AG04450 (cell line): ENCODE results near the gene NPLOC4. TPM values are rescaled to one million over a fixed set of nuclear protein-coding genes. Genes with fewer than 3 reads are reported as not detected.

Source experiments
- CTCF ChIA-PET: fragments of 300-600, 350-600 bp; formaldehyde crosslinking; extraction: SDS; loops from one replicate; lab custom pipeline; 2022; ENCODE audit warnings: antibody characterized with exemption, inconsistent platforms; lab: Charles Lee
- POLR2A ChIA-PET: fragments of 350-600 bp; formaldehyde crosslinking; extraction: SDS; loops from one replicate; lab custom pipeline; 2021; ENCODE audit warnings: antibody characterized with exemption, inconsistent platforms; lab: Yijun Ruan, JAX
- DNase-seq: peaks from one replicate; pipeline ENCODE4 v3.0.0-alpha.2; 2011; ENCODE audit warnings: low read depth, low spot score
- H3K27ac ChIP-seq: one replicate; pipeline ENCODE4 v1.5.1; 2012; ENCODE audit warnings: low read depth, low read length, control low read depth
- H3K27me3 ChIP-seq: one replicate; pipeline ENCODE4 v1.6.0; 2012; ENCODE audit warnings: low read length; ENCODE audit not compliant: control insufficient read depth, insufficient read depth
- H3K4me3 ChIP-seq: 2 replicates; pipeline ENCODE4 v1.5.1; 2011; ENCODE audit warnings: mild to moderate bottlenecking, low read depth, low read length, control low read depth
- H3K9me3 ChIP-seq: 2 replicates; pipeline ENCODE4 v1.5.1; 2012; ENCODE audit warnings: low read length; ENCODE audit not compliant: control insufficient read depth, insufficient read depth
- polyA minus RNA-seq: library from RNA; depleted of rRNA, polyadenylated mRNA; stranded (reverse); fragments of >200 nt; gene quantifications from 2 replicates; pipeline ENCODE4 v1.2.3, GENCODE V29; 2011; rRNA and poly(A)+ RNA removed
- polyA plus RNA-seq: library from polyadenylated mRNA; depleted of rRNA; stranded (reverse); fragments of >200 nt; gene quantifications from 2 replicates; pipeline ENCODE4 v1.2.3, GENCODE V29; 2011; rRNA removed
- TF ChIP-seq, protein P1 (sequence below): IDR thresholded peaks from 2 replicates; pipeline ENCODE4 v1.5.1; 2011; ENCODE audit warnings: low read depth, low read length, control low read depth, inconsistent platforms

Gene NPLOC4
- polyA plus RNA-seq (66.5 and 77.1 TPM in 2 replicates), polyA minus RNA-seq (126 and 154 TPM in 2 replicates)

GRCh38 chr17:81636505-81637288 is at the start of gene NPLOC4, which contains the start of gene TSPAN10:
NPLOC4 (minus strand) TSS chr17:81637112; CDS start chr17:81636930, 182 bp downstream.
TSPAN10 (plus strand) TSS chr17:81637196; CDS start chr17:81642413, 5,217 bp downstream.
- CTCF ChIA-PET = no interaction called here
- no peaks in the 10 kb centered on the region for H3K9me3 ChIP-seq
- H3K27me3 ChIP-seq = no peaks in the 10 kb centered on the region
- H3K4me3 ChIP-seq = peak within 1 kb of the TSS; percentile 96
- TF ChIP-seq, protein P1, sequence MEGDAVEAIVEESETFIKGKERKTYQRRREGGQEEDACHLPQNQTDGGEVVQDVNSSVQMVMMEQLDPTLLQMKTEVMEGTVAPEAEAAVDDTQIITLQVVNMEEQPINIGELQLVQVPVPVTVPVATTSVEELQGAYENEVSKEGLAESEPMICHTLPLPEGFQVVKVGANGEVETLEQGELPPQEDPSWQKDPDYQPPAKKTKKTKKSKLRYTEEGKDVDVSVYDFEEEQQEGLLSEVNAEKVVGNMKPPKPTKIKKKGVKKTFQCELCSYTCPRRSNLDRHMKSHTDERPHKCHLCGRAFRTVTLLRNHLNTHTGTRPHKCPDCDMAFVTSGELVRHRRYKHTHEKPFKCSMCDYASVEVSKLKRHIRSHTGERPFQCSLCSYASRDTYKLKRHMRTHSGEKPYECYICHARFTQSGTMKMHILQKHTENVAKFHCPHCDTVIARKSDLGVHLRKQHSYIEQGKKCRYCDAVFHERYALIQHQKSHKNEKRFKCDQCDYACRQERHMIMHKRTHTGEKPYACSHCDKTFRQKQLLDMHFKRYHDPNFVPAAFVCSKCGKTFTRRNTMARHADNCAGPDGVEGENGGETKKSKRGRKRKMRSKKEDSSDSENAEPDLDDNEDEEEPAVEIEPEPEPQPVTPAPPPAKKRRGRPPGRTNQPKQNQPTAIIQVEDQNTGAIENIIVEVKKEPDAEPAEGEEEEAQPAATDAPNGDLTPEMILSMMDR = no peak
- peak; percentile 63 for DNase-seq
- POLR2A ChIA-PET = interaction anchor here (0.6 to 1.4 kb wide), 3 partner anchors 21 to 47 kb away, joined by 3 to 8 read pairs (median 4); partner anchors contain the start of genes ARL16 and HGS
- H3K27ac ChIP-seq = peak within 1 kb of the TSS; percentile 89

DNA sequence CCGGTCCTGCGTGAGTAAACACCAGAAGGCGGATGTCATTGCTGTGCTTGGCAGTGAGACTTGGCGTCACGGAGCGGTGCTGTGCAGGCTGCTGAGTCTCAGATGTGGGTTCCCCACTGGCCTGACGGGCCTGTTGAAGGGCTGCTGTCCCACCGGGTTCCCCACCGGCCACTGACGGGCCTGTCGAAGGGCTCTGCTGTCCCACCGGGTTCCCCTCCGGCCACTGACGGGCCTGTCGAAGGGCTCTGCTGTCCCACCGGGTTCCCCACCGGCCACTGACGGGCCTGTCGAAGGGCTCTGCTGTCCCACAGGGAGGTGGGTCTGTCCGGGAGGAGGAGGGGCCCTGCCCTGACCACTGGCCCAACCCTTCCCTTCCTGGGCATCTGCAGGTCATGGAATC is 49.7 kb upstream of the NPLOC4 start:
- H3K27me3 ChIP-seq = no peaks in the 10 kb centered on the region
- CTCF ChIA-PET = no interaction called here
- H3K27ac ChIP-seq = no peak overlapping the region
- POLR2A ChIA-PET = no interaction called here
- TF ChIP-seq, protein P1 = no peak
- H3K4me3 ChIP-seq = no peak overlapping the region
- no peaks in the 10 kb centered on the region; the same call in 1 of the 2 replicates for H3K9me3 ChIP-seq
- no peak for DNase-seq

DNA sequence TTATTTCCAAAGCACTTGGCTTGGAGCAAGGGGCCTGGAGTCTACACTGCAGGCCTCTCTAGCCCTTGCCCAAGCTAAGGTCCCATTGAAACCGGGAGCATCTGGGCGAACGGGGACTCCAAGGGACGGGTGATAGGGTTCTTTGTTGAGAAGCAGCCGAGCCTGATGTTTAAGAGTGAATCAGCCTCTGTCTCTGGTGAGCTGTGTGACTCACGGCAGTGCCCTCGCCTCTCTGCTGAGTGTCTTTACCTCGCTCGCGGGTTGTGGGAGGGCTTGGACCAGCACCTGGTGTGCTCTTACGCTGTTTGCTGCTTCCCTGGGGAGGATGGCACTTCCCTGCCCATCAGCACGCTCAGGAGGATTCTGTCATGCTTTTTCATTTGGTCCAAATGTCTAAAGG is 48.2 kb upstream of the NPLOC4 start:
- H3K4me3 ChIP-seq = peak overlapping the region; percentile 79
- CTCF ChIA-PET = interaction anchor here (1.1 kb wide), 1 partner anchor 17 kb away, joined by 3 read pairs; no protein-coding TSS in a partner anchor
- peak overlapping the region; percentile 94 for H3K27ac ChIP-seq
- TF ChIP-seq, protein P1 = no peak
- peak; percentile 23 for DNase-seq
- POLR2A ChIA-PET = interaction anchor here (1.4 to 3.4 kb wide), 3 partner anchors 11 to 19 kb away, joined by 4 to 35 read pairs (median 6); partner anchors contain the start of genes CCDC137, MRPL12 and OXLD1
- no peaks in the 10 kb centered on the region for H3K27me3 ChIP-seq
- H3K9me3 ChIP-seq = no peaks in the 10 kb centered on the region; the same call in 1 of the 2 replicates

DNA sequence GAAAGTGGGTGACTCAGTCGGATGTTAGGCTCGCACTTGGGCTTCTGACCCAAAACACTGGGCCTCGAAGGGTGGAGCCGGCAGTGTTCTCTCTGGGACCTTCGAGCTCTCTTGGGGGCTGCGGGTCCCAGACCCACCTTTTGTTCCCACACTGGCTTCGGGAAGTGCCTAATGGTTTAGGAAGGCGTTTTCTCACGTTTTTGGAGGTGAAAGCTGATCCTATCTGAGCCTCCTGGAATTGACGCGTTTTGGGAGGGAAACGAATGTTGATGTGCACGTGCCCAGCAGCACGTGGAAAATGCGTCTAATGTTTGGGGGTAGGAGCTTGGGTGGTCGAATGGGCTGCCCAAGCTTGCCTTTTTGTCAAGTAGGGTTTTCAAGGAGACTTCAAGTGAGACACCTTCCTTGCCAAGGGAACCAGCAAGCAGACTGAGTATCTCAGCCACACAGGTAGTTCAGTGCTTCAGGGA is 47.6 kb upstream of the NPLOC4 start:
- Histone ChIP-seq H3K27ac (peak overlapping the region; percentile 94), H3K9me3 (no peaks in the 10 kb centered on the region; the same call in 1 of the 2 replicates), H3K27me3 (no peaks in the 10 kb centered on the region), H3K4me3 (peak overlapping the region; percentile 79)
- TF ChIP-seq, protein P1 = no peak
- ChIA-PET CTCF (interaction anchor here (1.1 kb wide), 1 partner anchor 18 kb away, joined by 3 read pairs; no protein-coding TSS in a partner anchor), POLR2A (interaction anchor here (0.6 to 3.4 kb wide), 9 partner anchors 11 to 182 kb away, joined by 3 to 35 read pairs (median 5); partner anchors contain the start of genes ACTG1, CCDC137, MRPL12 and NPLOC4)
- no peak for DNase-seq
